ENCODE data around the gene TSC2.

Gene TSC2

GRCh38 chr16:2037647-2038381 lies 10.0 kb upstream of the TSC2 start:
- no peak for TF ChIP-seq CTCF (conservative IDR thresholded peaks at IDR 0.05; ENCODE audit: low read depth, low read length)
- no peak overlapping the region for H3K4me3 ChIP-seq (ENCODE audit: low read length)
- no peak for DNase-seq (ENCODE audit: low read depth)

GRCh38 chr16:2038382-2039231 lies 9.2 kb upstream of the TSC2 start:
- DNase-seq (ENCODE audit: low read depth) = no peak
- TF ChIP-seq CTCF (conservative IDR thresholded peaks at IDR 0.05; ENCODE audit: low read depth, low read length) = no peak

GRCh38 chr16:2039274-2040031 lies 8.3 kb upstream of the TSC2 start:
- TF ChIP-seq CTCF (conservative IDR thresholded peaks at IDR 0.05; ENCODE audit: low read depth, low read length) = no peak
- no peak overlapping the region for H3K4me3 ChIP-seq (ENCODE audit: low read length)
- DNase-seq (ENCODE audit: low read depth) = no peak

More at GRCh38 chr16:2038382-2039231, 9.2 kb upstream of the TSC2 start:
- no peak overlapping the region for H3K4me3 ChIP-seq (ENCODE audit: low read length)

GRCh38 chr16:2040041-2040786 lies 7.6 kb upstream of the TSC2 start:
- no peak overlapping the region for H3K4me3 ChIP-seq (ENCODE audit: low read length)
- no peak for TF ChIP-seq CTCF (conservative IDR thresholded peaks at IDR 0.05; ENCODE audit: low read depth, low read length)
- DNase-seq (ENCODE audit: low read depth) = no peak

- no peak for DNase-seq (ENCODE audit: low read depth)
- no peak for TF ChIP-seq CTCF (conservative IDR thresholded peaks at IDR 0.05; ENCODE audit: low read depth, low read length)
- no peak overlapping the region for H3K4me3 ChIP-seq (ENCODE audit: low read length)
Observed at GRCh38 chr16:2040787-2041522, 6.8 kb upstream of the TSC2 start.

All from retinal pigment epithelial cell (primary cell).